Stimulated activated naive B cell treated with anti-CD40 and anti-IgM and Interleukin-4, amounts not matched to agents 10 μg/mL and 1 μg/mL and 100 μg/mL, for 72 hours (primary cell): ENCODE results near the gene ADTRP.
"Not testable (repeated sequence)": the region's sequence is repeated elsewhere in the genome, so short reads cannot be mapped to it uniquely, and the experiment has no call there.

Experiments
- ATAC-seq, 2 donors: fragments of 150-1000 bp; cut with Tn5 transposase; replicated peaks; 2 replicates each; pipeline ENCODE4 v1.10.0; 2021; ENCODE audit warnings: moderate library complexity in 1 of 2
- DNase-seq: peaks from one replicate; pipeline ENCODE4 v3.0.0; 2021
- H3K27ac Mint-ChIP-seq: one replicate; pipeline ENCODE4 v1.8.0; 2022; ENCODE audit warnings: mild to moderate bottlenecking, mixed read lengths
- H3K27me3 Mint-ChIP-seq, 2 donors: one replicate each; pipeline ENCODE4 v1.8.0; 2022; ENCODE audit warnings: mixed read lengths in 2 of 2
- H3K36me3 Mint-ChIP-seq, 2 donors: one replicate each; pipeline ENCODE4 v1.8.0; 2022; ENCODE audit warnings: mixed read lengths in 2 of 2, mild to moderate bottlenecking in 1 of 2
- H3K4me1 Mint-ChIP-seq, 2 donors: one replicate each; pipeline ENCODE4 v1.8.0; 2022; ENCODE audit warnings: mixed read lengths in 2 of 2, mild to moderate bottlenecking in 1 of 2
- H3K4me3 Mint-ChIP-seq, 2 donors: one replicate each; pipeline ENCODE4 v1.8.0; 2022; ENCODE audit warnings: mild to moderate bottlenecking in 2 of 2, mixed read lengths in 2 of 2, moderate library complexity in 1 of 2
- H3K9me3 Mint-ChIP-seq, 2 donors: one replicate each; pipeline ENCODE4 v1.8.0; 2022; ENCODE audit warnings: mixed read lengths in 2 of 2, mild to moderate bottlenecking in 1 of 2

Gene ADTRP

GRCh38 chr6:11689400-11689799, 89.2 kb downstream of the ADTRP start:
- H3K36me3 Mint-ChIP-seq, DNase-seq, H3K4me3 Mint-ChIP-seq, H3K4me1 Mint-ChIP-seq, H3K27me3 Mint-ChIP-seq, ATAC-seq: not testable (repeated sequence)
- Mint-ChIP-seq H3K27ac (peak overlapping the region; percentile 59), H3K9me3 (peaks cover 4 to 12% of the 10 kb centered on the region in 2 donors)

GRCh38 chr6:11688425-11688709, 90.2 kb downstream of the ADTRP start:
- ATAC-seq (no peak), DNase-seq (no peak)
- no peak overlapping the region for H3K27ac Mint-ChIP-seq
- H3K4me3 Mint-ChIP-seq: no peak overlapping the region
- H3K4me1 Mint-ChIP-seq: peaks cover 6% of the 10 kb centered on the region in 2 donors
- no peaks in the 10 kb centered on the region for H3K36me3 Mint-ChIP-seq
- H3K9me3 Mint-ChIP-seq: peaks cover 4 to 10% of the 10 kb centered on the region in 2 donors
- H3K27me3 Mint-ChIP-seq: peaks cover 3 to 9% of the 10 kb centered on the region in 2 donors

GRCh38 chr6:11685481-11686093, 93.0 kb downstream of the ADTRP start:
- Mint-ChIP-seq H3K36me3 (no peaks in the 10 kb centered on the region), H3K27ac (no peak overlapping the region), H3K4me3 (no peak overlapping the region), H3K4me1 (no peaks in the 10 kb centered on the region), H3K9me3 (peaks cover 0 to 8% of the 10 kb centered on the region in 2 donors), H3K27me3 (peaks cover 3 to 4% of the 10 kb centered on the region in 2 donors)
- ATAC-seq (no peak), DNase-seq (no peak)

- Mint-ChIP-seq H3K9me3 (peaks cover 4 to 9% of the 10 kb centered on the region in 2 donors), H3K27me3 (peaks cover 3 to 4% of the 10 kb centered on the region in 2 donors), H3K4me3 (no peak overlapping the region), H3K4me1 (no peaks in the 10 kb centered on the region), H3K36me3 (peaks cover 0 to 3% of the 10 kb centered on the region in 2 donors), H3K27ac (no peak overlapping the region)
- no peak for DNase-seq
- no peak for ATAC-seq
Observed at GRCh38 chr6:11684901-11685480, 93.6 kb downstream of the ADTRP start.

- H3K27me3 Mint-ChIP-seq: peaks cover 0 to 4% of the 10 kb centered on the region in 2 donors
- peaks cover 0 to 3% of the 10 kb centered on the region in 2 donors for H3K36me3 Mint-ChIP-seq
- no peak for ATAC-seq
- no peak overlapping the region for H3K4me3 Mint-ChIP-seq
- H3K9me3 Mint-ChIP-seq: peaks cover 5 to 6% of the 10 kb centered on the region in 2 donors
- DNase-seq: no peak
- no peaks in the 10 kb centered on the region for H3K4me1 Mint-ChIP-seq
- H3K27ac Mint-ChIP-seq: no peak overlapping the region
Observed at GRCh38 chr6:11683871-11684270, 94.7 kb downstream of the ADTRP start.

GRCh38 chr6:11682561-11682975, 96.0 kb downstream of the ADTRP start:
- no peaks in the 10 kb centered on the region for H3K4me1 Mint-ChIP-seq
- H3K4me3 Mint-ChIP-seq: no peak overlapping the region
- H3K9me3 Mint-ChIP-seq: peaks cover 5 to 6% of the 10 kb centered on the region in 2 donors
- H3K36me3 Mint-ChIP-seq: peaks cover 0 to 3% of the 10 kb centered on the region in 2 donors
- H3K27ac Mint-ChIP-seq: no peak overlapping the region
- no peak for DNase-seq
- peaks cover 0 to 3% of the 10 kb centered on the region in 2 donors for H3K27me3 Mint-ChIP-seq
- no peak for ATAC-seq

GRCh38 chr6:11681770-11682169, 96.8 kb downstream of the ADTRP start:
- ATAC-seq: no peak
- H3K27ac Mint-ChIP-seq: no peak overlapping the region
- peaks cover 0 to 3% of the 10 kb centered on the region in 2 donors for H3K36me3 Mint-ChIP-seq
- H3K4me1 Mint-ChIP-seq: no peaks in the 10 kb centered on the region
- H3K27me3 Mint-ChIP-seq: no peaks in the 10 kb centered on the region
- peaks cover 5 to 6% of the 10 kb centered on the region in 2 donors for H3K9me3 Mint-ChIP-seq
- no peak for DNase-seq
- H3K4me3 Mint-ChIP-seq: no peak overlapping the region

- peaks cover 0 to 3% of the 10 kb centered on the region in 2 donors for H3K36me3 Mint-ChIP-seq
- DNase-seq (no peak), ATAC-seq (no peak)
- H3K4me3 Mint-ChIP-seq: no peak overlapping the region
- no peak overlapping the region for H3K27ac Mint-ChIP-seq
- no peaks in the 10 kb centered on the region for H3K27me3 Mint-ChIP-seq
- peaks cover 5 to 6% of the 10 kb centered on the region in 2 donors for H3K9me3 Mint-ChIP-seq
- H3K4me1 Mint-ChIP-seq: no peaks in the 10 kb centered on the region
Observed at GRCh38 chr6:11681357-11681756, 97.2 kb downstream of the ADTRP start.

GRCh38 chr6:11680479-11680878, 98.1 kb downstream of the ADTRP start:
- H3K4me3 Mint-ChIP-seq: not testable (repeated sequence)

GRCh38 chr6:11679099-11679498, 99.5 kb downstream of the ADTRP start:
- Mint-ChIP-seq H3K36me3 (peaks cover 0 to 3% of the 10 kb centered on the region in 2 donors), H3K4me1 (no peaks in the 10 kb centered on the region), H3K27ac (no peak overlapping the region), H3K27me3 (peaks cover 4 to 6% of the 10 kb centered on the region in 2 donors), H3K4me3 (no peak overlapping the region), H3K9me3 (peaks cover 5 to 6% of the 10 kb centered on the region in 2 donors)
- DNase-seq (no peak), ATAC-seq (no peak)

More at GRCh38 chr6:11680479-11680878, 98.1 kb downstream of the ADTRP start:
- not testable (repeated sequence) for ATAC-seq, H3K27ac Mint-ChIP-seq, H3K36me3 Mint-ChIP-seq, H3K4me1 Mint-ChIP-seq, DNase-seq, H3K27me3 Mint-ChIP-seq, H3K9me3 Mint-ChIP-seq

GRCh38 chr6:11675601-11676000, 103.0 kb downstream of the ADTRP start:
- peak in 1 of 2 donors; percentile 48 for ATAC-seq
- DNase-seq: no peak
- H3K4me3 Mint-ChIP-seq: no peak overlapping the region
- no peak overlapping the region for H3K27ac Mint-ChIP-seq
- no peaks in the 10 kb centered on the region for H3K4me1 Mint-ChIP-seq
- H3K27me3 Mint-ChIP-seq: peaks cover 6 to 7% of the 10 kb centered on the region in 2 donors
- peaks cover 0 to 3% of the 10 kb centered on the region in 2 donors for H3K36me3 Mint-ChIP-seq
- peaks cover 5 to 8% of the 10 kb centered on the region in 2 donors for H3K9me3 Mint-ChIP-seq

- Mint-ChIP-seq H3K4me1 (peaks cover 0 to 10% of the 10 kb centered on the region in 2 donors), H3K27me3 (peaks cover 6 to 15% of the 10 kb centered on the region in 2 donors), H3K4me3 (no peak overlapping the region), H3K9me3 (peaks cover 2 to 7% of the 10 kb centered on the region in 2 donors), H3K36me3 (peaks cover 0 to 3% of the 10 kb centered on the region in 2 donors), H3K27ac (no peak overlapping the region)
- ATAC-seq (no peak), DNase-seq (no peak)
Observed at GRCh38 chr6:11672669-11673068, 105.9 kb downstream of the ADTRP start.

GRCh38 chr6:11672256-11672655, 106.3 kb downstream of the ADTRP start:
- ATAC-seq: no peak
- H3K36me3 Mint-ChIP-seq: peaks cover 0 to 3% of the 10 kb centered on the region in 2 donors
- H3K27ac Mint-ChIP-seq: no peak overlapping the region
- H3K4me1 Mint-ChIP-seq: peaks cover 0 to 10% of the 10 kb centered on the region in 2 donors
- H3K27me3 Mint-ChIP-seq: peaks cover 6 to 15% of the 10 kb centered on the region in 2 donors
- H3K4me3 Mint-ChIP-seq: no peak overlapping the region
- no peak for DNase-seq
- H3K9me3 Mint-ChIP-seq: peaks cover 2 to 7% of the 10 kb centered on the region in 2 donors

GRCh38 chr6:11669696-11670095, 108.9 kb downstream of the ADTRP start:
- Mint-ChIP-seq H3K27ac (no peak overlapping the region), H3K4me3 (no peak overlapping the region), H3K27me3 (peaks cover 14 to 15% of the 10 kb centered on the region in 2 donors), H3K9me3 (peaks cover 2 to 7% of the 10 kb centered on the region in 2 donors), H3K4me1 (peaks cover 4 to 20% of the 10 kb centered on the region in 2 donors), H3K36me3 (peaks cover 0 to 3% of the 10 kb centered on the region in 2 donors)
- no peak for ATAC-seq
- DNase-seq: no peak

GRCh38 chr6:11668455-11668854, 110.1 kb downstream of the ADTRP start:
- Mint-ChIP-seq H3K36me3 (peaks cover 0 to 3% of the 10 kb centered on the region in 2 donors), H3K27ac (no peak overlapping the region), H3K4me3 (no peak overlapping the region), H3K27me3 (peaks cover 13 to 15% of the 10 kb centered on the region in 2 donors), H3K4me1 (peaks cover 4 to 20% of the 10 kb centered on the region in 2 donors), H3K9me3 (peaks cover 2 to 7% of the 10 kb centered on the region in 2 donors)
- no peak for DNase-seq
- peak; percentile 30 to 31 for ATAC-seq
